ENCODE results near the gene PTH1R.
A peak's percentile ranks its signal among the peaks of the same experiment; 100 is the strongest.

Gene PTH1R

DNA sequence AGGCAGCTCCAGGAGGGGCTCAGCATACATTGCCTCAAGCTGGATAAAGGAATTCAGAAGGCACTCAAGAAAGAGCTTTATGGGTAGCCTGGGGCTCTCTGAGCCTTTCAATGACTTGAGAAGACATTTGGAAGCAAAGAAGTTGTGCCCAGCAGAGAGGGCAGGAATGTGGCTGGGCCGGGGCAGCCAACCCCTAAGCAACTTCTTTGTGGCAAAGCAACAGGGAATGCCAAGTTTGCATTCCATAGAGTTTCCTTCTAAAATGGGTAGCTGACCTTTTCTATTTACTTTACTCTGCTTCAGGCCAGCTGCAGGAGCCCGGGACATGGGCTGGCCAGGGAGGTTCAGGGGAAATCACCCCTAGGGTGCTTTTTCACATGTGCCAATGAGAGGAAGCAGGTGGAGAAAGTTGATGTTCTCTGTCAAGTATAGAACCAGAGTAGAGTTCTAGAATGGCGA, 53.5 kb downstream of the PTH1R start:
- DNase-seq (ENCODE audit: low spot score) = peak; percentile 63

DNA sequence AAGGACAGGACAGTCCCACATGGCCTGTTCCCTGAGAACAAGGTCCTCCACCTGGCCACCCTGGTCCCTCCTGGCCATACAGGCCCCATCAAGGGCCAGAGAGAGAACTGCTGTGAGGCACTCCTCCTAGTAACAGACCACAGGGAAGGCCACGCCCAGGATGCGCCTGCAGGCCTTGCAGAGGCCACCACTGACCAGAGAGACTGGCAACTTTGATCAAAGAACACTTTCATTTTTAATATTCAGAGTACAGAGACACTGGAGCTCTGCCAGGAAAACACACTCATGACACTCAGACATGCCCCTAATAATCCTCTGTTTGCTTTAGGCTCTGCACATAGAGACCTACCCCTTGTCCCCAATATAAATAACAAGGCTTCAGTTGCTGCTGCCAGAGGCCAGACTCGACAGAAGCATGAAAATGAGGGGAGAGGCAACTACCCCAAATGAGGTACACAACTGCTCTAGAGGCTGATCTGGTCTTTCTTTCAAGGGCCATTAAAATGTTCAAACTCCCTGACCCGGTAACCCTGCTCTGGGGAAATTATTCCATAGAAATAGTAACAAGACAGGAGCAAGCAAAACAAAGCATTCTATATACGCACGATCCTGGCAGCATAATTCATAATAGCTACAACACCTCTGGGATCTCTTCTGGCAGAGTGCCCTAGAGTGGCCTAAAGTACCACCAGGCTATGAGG, 54.3 kb downstream of the PTH1R start:
- DNase-seq (ENCODE audit: low spot score) = peak; percentile 56

GRCh38 chr3:46932455-46933225, 55.1 kb downstream of the PTH1R start:
- no peak for DNase-seq (ENCODE audit: low spot score)

- DNase-seq (ENCODE audit: low spot score) = no peak
These were observed 55.7 kb downstream of the PTH1R start for GRCh38 chr3:46933261-46933660.

GRCh38 chr3:46934072-46934471, 56.6 kb downstream of the PTH1R start:
- no peak for DNase-seq (ENCODE audit: low spot score)

GRCh38 chr3:46934498-46935167, 57.1 kb downstream of the PTH1R start:
- DNase-seq (ENCODE audit: low spot score) = peak; percentile 75

DNA sequence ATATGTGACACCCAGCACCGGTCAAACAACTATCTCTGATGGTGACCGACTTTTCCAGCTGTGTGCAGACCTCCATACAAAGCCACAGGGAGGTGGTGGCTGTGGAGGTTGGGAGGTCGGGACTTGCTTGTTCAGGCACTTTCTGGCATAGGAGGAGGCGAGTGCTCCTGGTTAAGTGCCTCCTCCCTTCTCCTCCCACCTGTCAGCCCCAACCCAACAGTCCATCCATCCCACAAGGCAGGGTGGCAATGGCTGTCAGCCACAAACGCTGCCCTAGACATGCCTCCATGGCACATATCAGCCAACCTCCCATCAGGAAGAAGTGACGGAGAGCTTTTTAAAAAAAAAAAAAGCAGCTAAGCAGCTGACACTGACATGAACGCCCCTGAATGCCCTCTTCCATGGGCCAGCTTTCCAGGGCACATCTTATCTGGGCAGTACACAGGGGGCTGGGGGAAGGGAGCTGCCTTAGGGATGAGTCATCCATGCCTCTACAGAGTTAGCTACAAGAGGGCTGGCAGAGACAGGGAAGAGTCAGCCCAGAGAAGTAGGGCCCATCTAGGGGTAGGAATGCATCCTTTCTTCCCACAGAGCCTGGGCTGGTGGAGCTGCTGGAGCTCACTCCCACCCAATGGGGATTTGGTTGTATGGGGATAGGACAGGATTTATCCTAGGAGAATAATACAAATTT, 57.8 kb downstream of the PTH1R start:
- peak; percentile 96 for DNase-seq (ENCODE audit: low spot score)

DNA sequence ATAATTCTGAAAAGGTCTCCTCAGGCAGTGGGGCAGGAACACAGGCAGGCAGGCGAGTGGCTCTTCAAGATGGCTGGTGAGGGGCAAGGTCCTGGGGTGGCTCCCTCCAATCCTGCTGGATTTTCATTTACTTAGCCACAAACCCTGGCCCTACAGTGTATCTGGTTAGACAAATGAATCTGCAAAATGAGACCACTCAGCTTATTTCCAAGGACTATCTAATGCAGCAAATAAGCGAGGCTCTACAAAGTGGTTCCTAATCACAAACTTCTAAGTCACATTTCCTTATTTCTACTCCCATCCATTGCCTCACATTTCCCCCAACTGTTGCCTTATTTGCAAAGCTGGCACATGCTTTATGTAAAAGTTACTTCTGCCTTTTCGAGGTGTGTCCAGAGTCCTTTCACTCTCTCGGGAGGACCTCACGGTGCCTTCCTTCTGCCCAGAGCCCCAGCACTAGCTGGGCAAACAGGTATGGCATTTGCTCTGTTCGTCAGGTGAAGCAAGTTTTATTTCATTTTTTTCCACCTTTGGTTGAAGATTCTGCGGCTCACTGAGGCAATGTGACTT, 58.6 kb downstream of the PTH1R start:
- DNase-seq (ENCODE audit: low spot score) = no peak

DNA sequence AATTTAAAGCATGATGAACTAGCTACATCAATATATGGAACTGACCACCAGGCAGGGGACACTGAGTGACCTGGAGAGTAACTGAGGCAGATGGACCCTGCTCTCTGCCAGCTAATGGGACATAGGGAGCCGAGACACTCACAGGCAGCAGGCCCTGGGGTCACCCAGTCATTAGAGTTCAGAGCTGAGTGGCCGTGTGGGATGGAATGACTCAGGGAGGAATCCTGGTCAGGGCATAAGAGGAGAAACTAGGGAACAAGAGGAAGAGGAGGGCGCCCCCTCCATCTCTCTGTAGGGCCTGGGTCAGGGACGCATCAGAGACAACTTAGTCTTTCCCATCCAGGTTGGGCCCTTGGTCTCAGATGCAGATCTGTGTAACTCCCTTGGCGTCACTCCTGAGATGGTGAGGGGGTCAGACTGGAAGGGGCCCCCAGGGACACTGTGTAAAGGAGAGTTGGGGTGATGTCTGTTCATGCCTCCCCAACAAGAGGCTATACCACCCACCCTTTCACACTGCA, 59.3 kb downstream of the PTH1R start:
- peak; percentile 56 for DNase-seq (ENCODE audit: low spot score)

DNA sequence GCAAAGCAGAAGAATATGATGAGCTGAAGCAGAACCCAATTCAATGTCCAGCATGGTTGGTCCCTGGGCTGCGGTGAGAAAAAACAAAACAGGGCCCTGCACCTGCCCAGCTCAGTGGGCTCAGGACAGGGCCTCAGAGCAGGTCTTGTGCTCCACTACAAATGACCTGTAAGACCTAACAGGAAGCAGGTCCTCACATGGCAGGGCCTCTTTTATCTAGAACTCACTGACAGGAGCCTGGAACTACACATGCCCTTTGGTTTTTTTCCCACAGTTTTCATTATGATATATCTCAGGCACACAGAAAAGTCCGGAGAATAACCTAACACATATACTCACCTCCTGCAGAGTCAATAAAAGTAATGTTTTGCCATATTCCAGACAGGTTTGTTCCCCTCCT, 60.6 kb downstream of the PTH1R start:
- DNase-seq (ENCODE audit: low spot score) = no peak

DNA sequence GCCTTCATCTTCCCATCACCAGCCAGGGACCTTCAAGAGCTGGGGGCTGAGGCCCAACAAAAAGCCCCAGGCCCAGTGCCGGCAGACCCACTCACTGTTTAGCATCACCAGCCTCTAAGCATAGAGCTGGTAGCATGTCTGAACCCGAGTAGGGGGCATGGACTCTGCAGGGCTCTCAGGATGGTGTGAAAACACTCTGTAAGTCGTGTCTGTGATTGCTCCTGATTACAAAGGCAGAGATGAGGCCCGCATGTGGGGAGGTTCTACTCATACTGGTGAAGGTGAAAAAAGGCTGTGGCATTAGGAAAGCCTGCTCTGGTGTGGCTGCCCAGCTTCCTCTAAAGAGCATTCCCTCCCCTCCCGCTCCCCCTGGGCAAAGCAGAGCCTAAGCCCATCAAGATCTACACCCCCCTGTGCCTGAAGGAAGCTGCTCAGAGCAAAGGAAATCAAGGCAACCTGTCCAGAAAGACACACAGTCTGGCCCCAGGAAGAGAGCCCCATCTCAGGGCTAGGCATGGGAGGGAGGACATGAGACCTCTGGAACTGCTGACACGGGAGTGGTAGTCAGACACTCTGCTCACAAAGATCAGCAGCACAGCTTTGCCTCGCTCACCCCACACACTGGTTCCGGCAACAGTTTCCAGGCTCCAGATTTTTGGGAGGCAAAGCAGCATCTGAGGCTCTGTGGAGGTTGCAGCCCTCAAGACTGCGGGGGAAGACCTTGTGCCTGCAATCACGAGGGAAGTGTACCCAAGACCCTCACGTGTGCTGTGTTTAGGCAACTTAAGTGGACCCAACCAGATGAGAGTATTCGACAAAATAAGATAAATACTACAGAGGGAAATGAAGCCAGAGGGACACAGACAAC, 62.3 kb downstream of the PTH1R start:
- DNase-seq (ENCODE audit: low spot score) = no peak

DNA sequence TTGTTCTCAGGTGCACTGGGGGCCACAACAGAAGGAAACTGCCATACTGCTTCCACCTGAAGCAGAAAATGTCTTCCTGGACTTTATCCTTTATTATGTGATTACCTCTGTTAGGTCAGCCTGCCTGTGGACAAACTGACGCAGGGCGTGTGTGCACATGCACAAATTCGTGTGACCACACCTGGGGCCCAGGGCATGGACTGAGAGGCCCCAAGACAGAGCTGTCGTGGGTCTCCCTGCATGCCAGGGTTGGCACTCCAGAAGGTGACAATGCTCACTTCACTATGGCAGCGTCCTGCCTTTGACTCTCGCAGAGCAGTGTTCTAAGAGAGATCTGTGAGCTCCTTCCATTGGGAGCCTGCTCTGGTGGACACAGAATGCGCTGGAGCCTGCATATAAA, 64.6 kb downstream of the PTH1R start:
- DNase-seq (ENCODE audit: low spot score) = no peak

DNA sequence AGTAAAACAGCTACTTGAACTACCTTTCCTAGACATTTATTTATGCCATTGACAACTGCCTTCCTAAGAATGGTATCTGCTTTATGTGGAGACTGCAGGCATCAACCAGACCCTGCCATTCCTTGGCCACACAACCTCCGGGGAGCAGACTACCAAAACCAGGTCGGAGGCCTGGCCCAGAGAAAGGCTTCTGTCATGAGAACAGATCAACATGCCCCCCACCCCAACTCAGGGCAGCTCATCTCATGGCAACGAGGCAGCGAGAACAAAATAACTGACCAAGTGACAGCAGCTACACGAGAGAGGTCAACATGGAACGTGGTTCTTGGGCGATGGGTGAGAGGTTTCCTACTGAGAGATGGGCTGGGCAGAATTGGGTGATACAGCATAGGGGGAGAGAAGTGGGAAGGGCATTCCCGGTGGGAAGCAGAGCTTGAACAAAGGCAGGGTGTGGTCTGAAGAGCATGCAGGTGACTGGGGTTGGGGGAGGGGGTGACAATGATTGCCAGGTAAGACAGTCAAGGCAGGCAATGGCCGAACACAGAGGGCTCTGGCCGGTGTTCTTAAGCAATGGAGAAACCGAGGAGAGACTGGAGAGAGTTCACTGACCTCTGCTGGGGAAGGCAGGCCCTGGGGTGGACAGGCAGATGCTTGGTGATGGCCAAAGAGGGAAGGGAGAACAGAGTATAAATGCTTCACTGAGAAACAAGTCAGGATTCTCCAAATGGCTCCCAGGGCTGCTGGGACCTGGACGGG, 65.1 kb downstream of the PTH1R start:
- peak; percentile 56 for DNase-seq (ENCODE audit: low spot score)

DNA sequence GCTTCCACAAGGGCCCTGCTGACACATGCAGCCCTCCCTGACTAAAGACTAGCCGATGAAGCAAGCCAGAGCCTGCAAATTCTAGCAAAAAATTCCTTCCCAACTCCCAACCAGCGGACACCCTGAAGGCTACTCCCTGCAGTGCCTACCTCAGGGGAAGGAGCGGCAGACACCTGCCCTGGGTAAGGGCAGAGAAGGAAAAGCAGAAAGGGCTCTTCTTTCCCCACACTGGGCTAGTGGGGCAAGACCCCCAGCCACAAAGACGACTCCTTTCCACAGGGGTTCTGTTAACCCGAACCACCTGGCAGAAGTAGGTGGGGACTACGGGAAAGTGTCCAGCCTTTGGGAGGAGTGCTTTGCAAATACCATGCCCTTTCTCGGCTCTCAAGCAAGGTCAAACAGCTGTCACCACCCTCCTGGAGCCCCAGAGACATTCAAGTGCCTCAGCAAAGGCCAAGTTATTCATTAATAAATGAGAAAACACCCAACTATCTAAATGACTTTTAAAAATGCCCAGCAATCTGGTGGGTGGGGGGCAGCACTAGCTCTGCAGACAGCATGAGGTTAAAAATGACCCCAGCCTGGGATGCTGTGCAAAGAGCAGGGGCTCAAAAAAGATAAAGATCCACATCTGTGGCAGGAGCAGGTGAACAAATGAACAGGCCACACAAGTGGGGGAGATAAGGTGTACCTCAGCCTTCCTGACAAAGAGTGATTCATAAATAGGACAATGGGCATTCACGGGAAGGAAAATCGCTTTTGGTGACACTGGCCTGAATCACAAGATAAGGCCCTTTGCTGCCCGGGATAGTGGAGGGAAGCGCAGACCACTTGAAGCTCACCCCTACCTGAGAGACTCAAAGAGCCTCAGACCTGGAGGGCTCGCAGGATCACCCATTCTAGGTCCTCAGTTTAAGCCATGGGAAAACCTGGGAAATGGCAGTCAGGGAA, 66.0 kb downstream of the PTH1R start:
- peak; percentile 83 for DNase-seq (ENCODE audit: low spot score)

DNA sequence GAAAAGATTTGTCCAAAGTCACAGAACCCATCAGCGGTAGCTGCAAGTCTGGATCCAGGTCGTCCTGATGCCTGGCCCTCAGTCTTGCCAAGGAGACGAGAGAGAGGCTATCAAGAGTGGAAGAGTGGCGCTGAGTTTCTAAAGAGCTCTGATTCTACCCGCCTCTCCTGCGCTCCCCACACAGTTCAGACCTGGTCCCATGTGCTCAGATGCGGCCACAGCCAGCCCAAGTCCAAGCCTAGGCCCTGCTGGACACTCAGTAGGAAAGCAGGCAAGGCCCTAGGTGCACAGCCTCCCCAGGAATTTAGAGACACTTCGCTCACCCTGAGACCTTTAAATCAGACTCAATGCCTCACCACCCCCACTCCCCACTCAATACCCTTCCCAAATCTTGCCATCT, 66.7 kb downstream of the PTH1R start:
- DNase-seq (ENCODE audit: low spot score) = no peak

DNA sequence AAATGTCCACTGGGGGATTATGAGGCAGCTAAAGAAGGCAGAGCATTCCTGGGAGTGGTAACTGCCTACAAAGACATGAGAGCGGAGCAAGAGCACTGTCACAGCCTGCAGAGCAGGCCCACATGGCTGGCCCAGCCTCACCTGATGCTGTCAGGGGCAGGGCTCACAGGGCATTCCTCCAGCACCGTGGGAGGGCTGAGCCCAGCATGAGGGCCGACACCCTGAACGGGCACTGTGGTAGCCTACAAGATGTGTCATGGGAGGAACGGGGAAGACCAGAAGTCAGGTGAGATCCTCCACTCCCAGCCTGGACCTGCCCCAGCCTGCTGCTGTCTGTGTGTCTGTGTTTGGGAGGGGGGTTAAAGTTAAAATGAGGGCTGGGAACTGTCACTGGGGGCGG, 68.9 kb downstream of the PTH1R start:
- peak; percentile 92 for DNase-seq (ENCODE audit: low spot score)

GRCh38 chr3:46946856-46947545, 69.5 kb downstream of the PTH1R start:
- peak; percentile 80 for DNase-seq (ENCODE audit: low spot score)

- no peak for DNase-seq (ENCODE audit: low spot score)
These were observed 70.0 kb downstream of the PTH1R start for GRCh38 chr3:46947546-46947901.
